HepG2 (cell line): ENCODE data around the gene ZNF771. TPM values are rescaled to one million over a fixed set of nuclear protein-coding genes. Genes with fewer than 3 reads are reported as not detected.

Experiments used
- CENPT ChIP-seq: sonication (generic); formaldehyde crosslinking; IDR thresholded peaks from 2 replicates; pipeline ENCODE4 v1.8.0; 2022; ENCODE audit warnings: low read depth, mild to moderate bottlenecking, moderate library complexity, missing genetic modification reagents
- HIVEP1 ChIP-seq: sonication (generic); formaldehyde crosslinking; IDR thresholded peaks from 2 replicates; pipeline ENCODE4 v1.4.0; 2020; ENCODE audit warnings: mild to moderate bottlenecking, missing genetic modification reagents
- HNRNPK ChIP-seq: fragments of 200-400 bp; formaldehyde crosslinking; IDR thresholded peaks from 2 replicates; pipeline ENCODE4 v1.6.1; 2018; ENCODE audit warnings: low read length, low read depth, moderate library complexity, mild to moderate bottlenecking; ENCODE audit not compliant: poor library complexity, severe bottlenecking
- KLF13 ChIP-seq: sonication (generic); formaldehyde crosslinking; IDR thresholded peaks from 2 replicates; pipeline ENCODE4 v1.4.0; 2020; ENCODE audit warnings: mild to moderate bottlenecking, missing genetic modification reagents
- LCORL ChIP-seq, 2 experiments: fragments of 450-650 bp in 1 of 2; sonication (generic) in 1 of 2; formaldehyde crosslinking in 1 of 2; IDR thresholded peaks; 2 replicates each; pipeline versions ENCODE4 v1.5.0 to v1.6.1; 2017 to 2020; ENCODE audit warnings: antibody characterized with exemption in 1 of 2, missing genetic modification reagents in 1 of 2
- MED1 ChIP-seq: sonication (generic); formaldehyde crosslinking; IDR thresholded peaks from 2 replicates; pipeline ENCODE4 v1.4.0; 2020; ENCODE audit warnings: missing genetic modification reagents
- MIXL1 ChIP-seq: IDR thresholded peaks from 2 replicates; pipeline ENCODE4 v1.6.1; 2016
- PITX1 ChIP-seq: sonication (generic); formaldehyde crosslinking; IDR thresholded peaks from 2 replicates; pipeline ENCODE4 v1.5.1; 2020; ENCODE audit warnings: mild to moderate bottlenecking, missing genetic modification reagents
- SMAD3 ChIP-seq: sonication (generic); formaldehyde crosslinking; IDR thresholded peaks from 2 replicates; pipeline ENCODE4 v1.4.0; 2020; ENCODE audit warnings: missing genetic modification reagents
- SMYD3 ChIP-seq: sonication (generic); formaldehyde crosslinking; IDR thresholded peaks from 2 replicates; pipeline ENCODE4 v1.8.1; 2023; ENCODE audit warnings: mild to moderate bottlenecking, missing genetic modification reagents
- SRSF9 ChIP-seq: fragments of 200-400 bp; formaldehyde crosslinking; IDR thresholded peaks from 2 replicates; pipeline ENCODE4 v1.6.1; 2018; ENCODE audit warnings: borderline replicate concordance, mild to moderate bottlenecking, low read depth, low read length; ENCODE audit not compliant: insufficient read depth, poor library complexity, severe bottlenecking
- XBP1 ChIP-seq: sonication (generic); formaldehyde crosslinking; IDR thresholded peaks from 2 replicates; pipeline ENCODE4 v1.5.0; 2020; ENCODE audit warnings: missing genetic modification reagents
- ZNF224 ChIP-seq: sonication (generic); formaldehyde crosslinking; IDR thresholded peaks from 2 replicates; pipeline ENCODE4 v1.5.0; 2020; ENCODE audit warnings: mild to moderate bottlenecking, missing genetic modification reagents
- ZNF558 ChIP-seq: sonication (generic); formaldehyde crosslinking; IDR thresholded peaks from 2 replicates; pipeline ENCODE4 v1.9.0; 2022; ENCODE audit warnings: mild to moderate bottlenecking, missing genetic modification reagents, borderline replicate concordance
- ZNF572 ChIP-seq: sonication (generic); formaldehyde crosslinking; IDR thresholded peaks from 2 replicates; pipeline ENCODE4 v1.5.1; 2020; ENCODE audit warnings: mild to moderate bottlenecking, missing genetic modification reagents
- ZNF672 ChIP-seq: sonication (generic); formaldehyde crosslinking; IDR thresholded peaks from 2 replicates; pipeline ENCODE4 v1.8.1; 2022; ENCODE audit warnings: missing genetic modification reagents
- ZNF737 ChIP-seq: sonication (generic); formaldehyde crosslinking; IDR thresholded peaks from 2 replicates; pipeline ENCODE4 v1.5.0; 2020; ENCODE audit warnings: missing genetic modification reagents, mild to moderate bottlenecking, borderline replicate concordance
- polyA plus RNA-seq, 8 experiments: library from polyadenylated mRNA; depleted of rRNA in 3 of 8; stranded (reverse) in 7 of 8; unstranded in 1 of 8; fragments of >200 nt; fragmentation: Illumina TruSeq in 4 of 8; extraction: Trizol in 4 of 8; gene quantifications; 2 replicates each; pipeline versions ENCODE4 v1.2.1 to v1.2.3, GENCODE V29; 2011 to 2016; ENCODE audit warnings: low read depth in 4 of 8, missing spikeins in 1 of 8, mixed read lengths in 1 of 8; ENCODE audit not compliant: insufficient read depth in 1 of 8
- total RNA-seq, 5 experiments: library from RNA; depleted of rRNA; stranded (reverse); fragments of >200 nt; fragmentation: Illumina TruSeq; extraction: Trizol; gene quantifications; 2 replicates each; pipeline ENCODE4 v1.2.3, GENCODE V29; 2016; ENCODE audit warnings: low read depth in 1 of 5
- TF ChIP-seq, protein P1 (sequence below): sonication (generic); formaldehyde crosslinking; IDR thresholded peaks from 2 replicates; pipeline ENCODE4 v1.9.0; 2021; ENCODE audit warnings: missing genetic modification reagents, borderline replicate concordance
- TF ChIP-seq, protein P2 (sequence below): sonication (generic); formaldehyde crosslinking; IDR thresholded peaks from 2 replicates; pipeline ENCODE4 v1.8.0; 2022; ENCODE audit warnings: low read depth, missing genetic modification reagents
- TF ChIP-seq, protein P3 (sequence below): sonication (generic); formaldehyde crosslinking; IDR thresholded peaks from 2 replicates; pipeline ENCODE4 v1.4.0; 2020; ENCODE audit warnings: missing genetic modification reagents
- TF ChIP-seq, protein P4 (sequence below): sonication (generic); formaldehyde crosslinking; IDR thresholded peaks from 2 replicates; pipeline ENCODE4 v1.5.1; 2020; ENCODE audit warnings: missing genetic modification reagents, mild to moderate bottlenecking, borderline replicate concordance

The ZNF771 gene
- total and polyA plus RNA-seq, 2 of the 13 experiments (the other 11 are each of a cell fraction or from before 2014, with no cell fraction given), result 5.0 to 11.8 TPM

DNA sequence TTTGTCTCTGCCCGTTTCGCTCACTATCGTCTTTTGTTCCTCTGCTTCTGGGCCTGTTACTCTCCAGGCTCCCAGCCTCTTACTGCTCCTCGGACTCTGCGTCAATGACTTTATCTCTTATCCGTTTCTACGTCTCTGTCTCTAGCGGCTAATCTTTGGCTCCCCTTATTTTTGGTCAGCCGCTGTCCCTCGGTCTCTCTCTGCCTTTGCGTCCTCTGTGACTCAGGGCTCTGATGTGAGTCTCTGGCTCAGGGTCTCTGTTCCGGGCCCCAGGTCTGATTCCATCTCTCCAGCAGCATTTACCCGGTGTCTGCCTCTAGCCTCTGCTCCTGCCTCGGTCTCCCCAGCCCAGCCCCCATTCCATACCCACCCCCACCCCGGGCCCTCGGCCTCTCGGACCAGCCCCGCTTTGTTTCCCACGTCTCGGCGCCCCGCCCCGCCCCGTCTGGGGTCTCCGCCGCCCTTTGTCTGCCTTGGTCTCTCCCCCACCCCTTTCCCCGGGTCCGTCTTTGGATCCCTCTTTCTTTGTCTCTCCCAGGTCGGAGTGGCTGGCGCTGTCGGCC lies 12.7 kb upstream of the ZNF771 start (continued):
- no peak; the same call in 1 of the 2 replicates for TF ChIP-seq PITX1 (CRISPR knock-in tag)
- TF ChIP-seq, protein P1, sequence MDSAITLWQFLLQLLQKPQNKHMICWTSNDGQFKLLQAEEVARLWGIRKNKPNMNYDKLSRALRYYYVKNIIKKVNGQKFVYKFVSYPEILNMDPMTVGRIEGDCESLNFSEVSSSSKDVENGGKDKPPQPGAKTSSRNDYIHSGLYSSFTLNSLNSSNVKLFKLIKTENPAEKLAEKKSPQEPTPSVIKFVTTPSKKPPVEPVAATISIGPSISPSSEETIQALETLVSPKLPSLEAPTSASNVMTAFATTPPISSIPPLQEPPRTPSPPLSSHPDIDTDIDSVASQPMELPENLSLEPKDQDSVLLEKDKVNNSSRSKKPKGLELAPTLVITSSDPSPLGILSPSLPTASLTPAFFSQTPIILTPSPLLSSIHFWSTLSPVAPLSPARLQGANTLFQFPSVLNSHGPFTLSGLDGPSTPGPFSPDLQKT (CRISPR knock-in tag), result no peak
- no peak for TF ChIP-seq KLF13 (CRISPR knock-in tag)
- TF ChIP-seq MED1, result no peak
- TF ChIP-seq LCORL (IDR thresholded peaks at IDR 0.05), result 0 out of 2 replicates have a peak, but pooled peaks have one; percentile 28
- no peak for TF ChIP-seq LCORL (CRISPR knock-in tag; IDR thresholded peaks at IDR 0.05)
- TF ChIP-seq SMAD3 (CRISPR knock-in tag), result 0 out of 2 replicates have a peak, but pooled peaks have one; percentile 0
- no peak for TF ChIP-seq ZNF737 (CRISPR knock-in tag)
- peak; percentile 44; the same call in 1 of the 2 replicates for TF ChIP-seq HIVEP1 (CRISPR knock-in tag)
- 0 out of 2 replicates have a peak, but pooled peaks have one; percentile 10 for TF ChIP-seq ZNF672
- TF ChIP-seq SRSF9, result no peak
- TF ChIP-seq HNRNPK, result no peak
- 0 out of 2 replicates have a peak, but pooled peaks have one; percentile 53 for TF ChIP-seq ZNF558 (CRISPR knock-in tag)
- TF ChIP-seq, protein P2, sequence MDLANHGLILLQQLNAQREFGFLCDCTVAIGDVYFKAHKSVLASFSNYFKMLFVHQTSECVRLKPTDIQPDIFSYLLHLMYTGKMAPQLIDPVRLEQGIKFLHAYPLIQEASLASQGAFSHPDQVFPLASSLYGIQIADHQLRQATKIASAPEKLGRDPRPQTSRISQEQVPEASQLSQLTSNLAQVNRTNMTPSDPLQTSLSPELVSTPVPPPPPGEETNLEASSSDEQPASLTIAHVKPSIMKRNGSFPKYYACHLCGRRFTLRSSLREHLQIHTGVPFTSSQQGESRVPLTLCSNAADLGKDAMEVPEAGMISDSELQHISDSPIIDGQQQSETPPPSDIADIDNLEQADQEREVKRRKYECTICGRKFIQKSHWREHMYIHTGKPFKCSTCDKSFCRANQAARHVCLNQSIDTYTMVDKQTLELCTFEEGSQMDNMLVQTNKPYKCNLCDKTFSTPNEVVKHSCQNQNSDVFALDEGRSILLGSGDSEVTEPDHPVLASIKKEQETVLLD (CRISPR knock-in tag), result no peak
- no peak for TF ChIP-seq ZNF224 (CRISPR knock-in tag)
- TF ChIP-seq CENPT (CRISPR knock-in tag), result no peak
- TF ChIP-seq MIXL1 (CRISPR knock-in tag), result no peak
- TF ChIP-seq SMYD3 (CRISPR knock-in tag), result no peak
- TF ChIP-seq XBP1 (CRISPR knock-in tag), result no peak
- TF ChIP-seq, protein P3, sequence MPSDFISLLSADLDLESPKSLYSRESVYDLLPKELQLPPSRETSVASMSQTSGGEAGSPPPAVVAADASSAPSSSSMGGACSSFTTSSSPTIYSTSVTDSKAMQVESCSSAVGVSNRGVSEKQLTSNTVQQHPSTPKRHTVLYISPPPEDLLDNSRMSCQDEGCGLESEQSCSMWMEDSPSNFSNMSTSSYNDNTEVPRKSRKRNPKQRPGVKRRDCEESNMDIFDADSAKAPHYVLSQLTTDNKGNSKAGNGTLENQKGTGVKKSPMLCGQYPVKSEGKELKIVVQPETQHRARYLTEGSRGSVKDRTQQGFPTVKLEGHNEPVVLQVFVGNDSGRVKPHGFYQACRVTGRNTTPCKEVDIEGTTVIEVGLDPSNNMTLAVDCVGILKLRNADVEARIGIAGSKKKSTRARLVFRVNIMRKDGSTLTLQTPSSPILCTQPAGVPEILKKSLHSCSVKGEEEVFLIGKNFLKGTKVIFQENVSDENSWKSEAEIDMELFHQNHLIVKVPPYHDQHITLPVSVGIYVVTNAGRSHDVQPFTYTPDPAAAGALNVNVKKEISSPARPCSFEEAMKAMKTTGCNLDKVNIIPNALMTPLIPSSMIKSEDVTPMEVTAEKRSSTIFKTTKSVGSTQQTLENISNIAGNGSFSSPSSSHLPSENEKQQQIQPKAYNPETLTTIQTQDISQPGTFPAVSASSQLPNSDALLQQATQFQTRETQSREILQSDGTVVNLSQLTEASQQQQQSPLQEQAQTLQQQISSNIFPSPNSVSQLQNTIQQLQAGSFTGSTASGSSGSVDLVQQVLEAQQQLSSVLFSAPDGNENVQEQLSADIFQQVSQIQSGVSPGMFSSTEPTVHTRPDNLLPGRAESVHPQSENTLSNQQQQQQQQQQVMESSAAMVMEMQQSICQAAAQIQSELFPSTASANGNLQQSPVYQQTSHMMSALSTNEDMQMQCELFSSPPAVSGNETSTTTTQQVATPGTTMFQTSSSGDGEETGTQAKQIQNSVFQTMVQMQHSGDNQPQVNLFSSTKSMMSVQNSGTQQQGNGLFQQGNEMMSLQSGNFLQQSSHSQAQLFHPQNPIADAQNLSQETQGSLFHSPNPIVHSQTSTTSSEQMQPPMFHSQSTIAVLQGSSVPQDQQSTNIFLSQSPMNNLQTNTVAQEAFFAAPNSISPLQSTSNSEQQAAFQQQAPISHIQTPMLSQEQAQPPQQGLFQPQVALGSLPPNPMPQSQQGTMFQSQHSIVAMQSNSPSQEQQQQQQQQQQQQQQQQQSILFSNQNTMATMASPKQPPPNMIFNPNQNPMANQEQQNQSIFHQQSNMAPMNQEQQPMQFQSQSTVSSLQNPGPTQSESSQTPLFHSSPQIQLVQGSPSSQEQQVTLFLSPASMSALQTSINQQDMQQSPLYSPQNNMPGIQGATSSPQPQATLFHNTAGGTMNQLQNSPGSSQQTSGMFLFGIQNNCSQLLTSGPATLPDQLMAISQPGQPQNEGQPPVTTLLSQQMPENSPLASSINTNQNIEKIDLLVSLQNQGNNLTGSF, result no peak
- no peak for TF ChIP-seq ZNF572 (CRISPR knock-in tag)
- TF ChIP-seq, protein P4, sequence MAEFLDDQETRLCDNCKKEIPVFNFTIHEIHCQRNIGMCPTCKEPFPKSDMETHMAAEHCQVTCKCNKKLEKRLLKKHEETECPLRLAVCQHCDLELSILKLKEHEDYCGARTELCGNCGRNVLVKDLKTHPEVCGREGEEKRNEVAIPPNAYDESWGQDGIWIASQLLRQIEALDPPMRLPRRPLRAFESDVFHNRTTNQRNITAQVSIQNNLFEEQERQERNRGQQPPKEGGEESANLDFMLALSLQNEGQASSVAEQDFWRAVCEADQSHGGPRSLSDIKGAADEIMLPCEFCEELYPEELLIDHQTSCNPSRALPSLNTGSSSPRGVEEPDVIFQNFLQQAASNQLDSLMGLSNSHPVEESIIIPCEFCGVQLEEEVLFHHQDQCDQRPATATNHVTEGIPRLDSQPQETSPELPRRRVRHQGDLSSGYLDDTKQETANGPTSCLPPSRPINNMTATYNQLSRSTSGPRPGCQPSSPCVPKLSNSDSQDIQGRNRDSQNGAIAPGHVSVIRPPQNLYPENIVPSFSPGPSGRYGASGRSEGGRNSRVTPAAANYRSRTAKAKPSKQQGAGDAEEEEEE, result no peak
